GM19468 (cell line): Measurements from ENCODE around the gene BTRC.

Experiments used
- ATAC-seq: cut with Tn5 transposase; IDR thresholded peaks from one replicate; pipeline ENCODE4 v1.9.1; 2021; ENCODE audit warnings: mild to moderate bottlenecking, moderate library complexity, moderate number of reproducible peaks; ENCODE audit not compliant: unreplicated experiment; ENCODE audit errors: extremely low read depth

The BTRC gene

DNA sequence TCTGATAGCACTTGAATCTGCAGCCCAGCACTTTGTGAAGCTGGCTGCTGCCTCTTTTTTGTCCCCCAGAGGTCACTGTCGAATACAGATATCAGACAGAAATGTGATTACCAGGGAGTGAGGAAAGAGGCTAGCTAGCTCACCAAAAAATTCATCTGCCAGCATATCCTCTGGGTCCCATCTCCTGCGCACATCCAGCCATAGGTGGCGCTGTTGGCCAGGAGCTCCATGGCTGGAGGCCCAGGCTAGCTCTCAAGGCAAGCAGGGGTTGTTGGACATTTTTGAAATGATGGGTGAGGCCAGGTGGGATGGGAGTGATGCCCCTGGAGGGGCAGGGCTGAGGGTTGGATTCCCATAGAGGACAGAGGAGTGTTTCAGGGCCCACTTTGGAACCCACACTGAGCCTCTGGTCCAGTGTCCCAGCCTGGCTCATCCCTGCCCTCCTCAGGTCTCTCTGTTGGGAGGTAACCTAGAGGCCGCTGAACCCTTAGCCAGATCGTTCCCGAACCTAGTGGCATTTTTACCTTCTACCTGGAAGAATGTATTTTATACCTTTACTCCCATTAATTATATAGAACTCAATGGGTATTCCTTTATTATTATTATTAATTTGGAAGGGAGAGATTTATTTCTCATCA lies 248.9 kb downstream of the BTRC start:
- peak; percentile 23 for ATAC-seq
